ENCODE results near the gene EHD1. TPM values are rescaled to one million over a fixed set of nuclear protein-coding genes. Genes with fewer than 3 reads are reported as not detected.

The EHD1 gene
- total and polyA plus RNA-seq, 9 of the 15 experiments (the other 6 are each of a cell fraction or from before 2014, with no cell fraction given) = 0.46 to 65.0 (median 16.4) TPM

DNA sequence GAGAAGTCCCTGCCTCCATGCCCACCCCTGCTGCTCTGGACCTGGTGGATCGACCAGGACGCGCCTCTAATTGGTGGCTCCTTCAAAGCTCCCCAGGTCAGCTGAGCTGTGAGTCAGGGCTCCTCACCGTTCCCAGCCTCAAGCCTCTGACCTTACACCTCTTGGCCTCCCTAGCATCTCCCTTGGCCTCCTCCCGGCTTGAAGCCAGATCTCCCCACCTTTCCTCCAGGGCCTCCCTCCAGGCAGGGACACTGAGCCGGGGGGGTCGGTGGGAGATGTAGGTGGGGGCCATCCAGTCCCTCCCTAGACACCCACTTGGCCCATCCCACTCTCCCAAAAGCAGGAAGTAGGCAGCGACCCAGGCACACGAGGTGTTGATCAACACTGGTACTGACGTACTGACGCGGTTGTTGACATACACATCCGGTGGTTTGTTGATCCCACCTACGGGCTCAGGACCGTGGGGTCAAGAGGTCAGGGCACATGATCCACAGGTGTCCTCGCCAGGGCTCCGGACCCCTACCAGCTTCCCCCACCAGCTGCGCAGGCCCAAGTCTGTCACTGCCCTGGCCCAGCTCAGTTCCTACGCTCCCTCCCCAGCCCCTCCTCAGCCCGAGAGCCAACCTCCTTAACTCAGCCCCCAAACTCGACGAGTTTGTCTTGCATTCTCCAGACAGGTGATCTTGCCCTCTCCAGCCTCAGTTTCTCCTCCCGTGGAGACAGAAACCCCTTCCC lies 37.8 kb upstream of the EHD1 start (continued):
- TF ChIP-seq, protein P1, sequence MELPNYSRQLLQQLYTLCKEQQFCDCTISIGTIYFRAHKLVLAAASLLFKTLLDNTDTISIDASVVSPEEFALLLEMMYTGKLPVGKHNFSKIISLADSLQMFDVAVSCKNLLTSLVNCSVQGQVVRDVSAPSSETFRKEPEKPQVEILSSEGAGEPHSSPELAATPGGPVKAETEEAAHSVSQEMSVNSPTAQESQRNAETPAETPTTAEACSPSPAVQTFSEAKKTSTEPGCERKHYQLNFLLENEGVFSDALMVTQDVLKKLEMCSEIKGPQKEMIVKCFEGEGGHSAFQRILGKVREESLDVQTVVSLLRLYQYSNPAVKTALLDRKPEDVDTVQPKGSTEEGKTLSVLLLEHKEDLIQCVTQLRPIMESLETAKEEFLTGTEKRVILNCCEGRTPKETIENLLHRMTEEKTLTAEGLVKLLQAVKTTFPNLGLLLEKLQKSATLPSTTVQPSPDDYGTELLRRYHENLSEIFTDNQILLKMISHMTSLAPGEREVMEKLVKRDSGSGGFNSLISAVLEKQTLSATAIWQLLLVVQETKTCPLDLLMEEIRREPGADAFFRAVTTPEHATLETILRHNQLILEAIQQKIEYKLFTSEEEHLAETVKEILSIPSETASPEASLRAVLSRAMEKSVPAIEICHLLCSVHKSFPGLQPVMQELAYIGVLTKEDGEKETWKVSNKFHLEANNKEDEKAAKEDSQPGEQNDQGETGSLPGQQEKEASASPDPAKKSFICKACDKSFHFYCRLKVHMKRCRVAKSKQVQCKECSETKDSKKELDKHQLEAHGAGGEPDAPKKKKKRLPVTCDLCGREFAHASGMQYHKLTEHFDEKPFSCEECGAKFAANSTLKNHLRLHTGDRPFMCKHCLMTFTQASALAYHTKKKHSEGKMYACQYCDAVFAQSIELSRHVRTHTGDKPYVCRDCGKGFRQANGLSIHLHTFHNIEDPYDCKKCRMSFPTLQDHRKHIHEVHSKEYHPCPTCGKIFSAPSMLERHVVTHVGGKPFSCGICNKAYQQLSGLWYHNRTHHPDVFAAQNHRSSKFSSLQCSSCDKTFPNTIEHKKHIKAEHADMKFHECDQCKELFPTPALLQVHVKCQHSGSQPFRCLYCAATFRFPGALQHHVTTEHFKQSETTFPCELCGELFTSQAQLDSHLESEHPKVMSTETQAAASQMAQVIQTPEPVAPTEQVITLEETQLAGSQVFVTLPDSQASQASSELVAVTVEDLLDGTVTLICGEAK (IDR thresholded peaks at IDR 0.05) = no peak
- TF ChIP-seq, protein P1 (CRISPR knock-in tag; IDR thresholded peaks at IDR 0.05) = no peak
- TF ChIP-seq BRF1 (IDR thresholded peaks at IDR 0.05; ENCODE audit: borderline replicate concordance, extremely low read depth, insufficient read length) = no peak
- TF ChIP-seq POLR2B (IDR thresholded peaks at IDR 0.05; ENCODE audit: low read depth, partially characterized antibody) = no peak
- no peak for TF ChIP-seq MTA2 (IDR thresholded peaks at IDR 0.05; ENCODE audit: low read depth)
- no peak for TF ChIP-seq ZNF282 (CRISPR knock-in tag; IDR thresholded peaks at IDR 0.05)
- TF ChIP-seq BRD4 (IDR thresholded peaks at IDR 0.05) = no peak
- no peak; the same call in 1 of the 2 replicates for TF ChIP-seq SUPT5H (IDR thresholded peaks at IDR 0.05)
- TF ChIP-seq CBFB (CRISPR knock-in tag; IDR thresholded peaks at IDR 0.05) = no peak
- TF ChIP-seq STAT5A (IDR thresholded peaks at IDR 0.05; ENCODE audit: borderline replicate concordance, low read length) = no peak
- peak; percentile 83 for TF ChIP-seq NR2C1 (IDR thresholded peaks at IDR 0.05)
- peak; percentile 73 for TF ChIP-seq NR2C1 (tag; IDR thresholded peaks at IDR 0.05)
- no peak for TF ChIP-seq ARHGAP35 (IDR thresholded peaks at IDR 0.05; ENCODE audit: partially characterized antibody)
- TF ChIP-seq, protein P2, sequence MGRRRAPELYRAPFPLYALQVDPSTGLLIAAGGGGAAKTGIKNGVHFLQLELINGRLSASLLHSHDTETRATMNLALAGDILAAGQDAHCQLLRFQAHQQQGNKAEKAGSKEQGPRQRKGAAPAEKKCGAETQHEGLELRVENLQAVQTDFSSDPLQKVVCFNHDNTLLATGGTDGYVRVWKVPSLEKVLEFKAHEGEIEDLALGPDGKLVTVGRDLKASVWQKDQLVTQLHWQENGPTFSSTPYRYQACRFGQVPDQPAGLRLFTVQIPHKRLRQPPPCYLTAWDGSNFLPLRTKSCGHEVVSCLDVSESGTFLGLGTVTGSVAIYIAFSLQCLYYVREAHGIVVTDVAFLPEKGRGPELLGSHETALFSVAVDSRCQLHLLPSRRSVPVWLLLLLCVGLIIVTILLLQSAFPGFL (CRISPR knock-in tag; IDR thresholded peaks at IDR 0.05) = no peak
- TF ChIP-seq MAFK (IDR thresholded peaks at IDR 0.05; ENCODE audit: low read length) = no peak
- no peak for TF ChIP-seq ZNF586 (CRISPR knock-in tag; conservative IDR thresholded peaks at IDR 0.05)
- no peak for TF ChIP-seq XRCC4 (IDR thresholded peaks at IDR 0.05; ENCODE audit: extremely low read depth, insufficient read depth, insufficient read length)
- TF ChIP-seq SP1 (CRISPR knock-in tag; IDR thresholded peaks at IDR 0.05) = no peak
- no peak for TF ChIP-seq HIVEP1 (CRISPR knock-in tag; IDR thresholded peaks at IDR 0.05)
- no peak for TF ChIP-seq CREB1 (IDR thresholded peaks at IDR 0.05)
- TF ChIP-seq CREB1 (CRISPR knock-in tag; IDR thresholded peaks at IDR 0.05) = no peak
- no peak for TF ChIP-seq RBM25 (IDR thresholded peaks at IDR 0.05; ENCODE audit: low read depth, low read length, severe bottlenecking)

Data from K562 (cell line).